ENCODE measurements around the gene RUNX1.
A peak's percentile ranks its signal among the peaks of the same experiment; 100 is the strongest.

Gene RUNX1

GRCh38 chr21:35035581-35035980 lies 13.5 kb downstream of the RUNX1 start:
- no peak for DNase-seq

GRCh38 chr21:35035116-35035515 lies 14.0 kb downstream of the RUNX1 start:
- DNase-seq: no peak

- DNase-seq: no peak
These were observed 14.7 kb downstream of the RUNX1 start for GRCh38 chr21:35034203-35034926.

GRCh38 chr21:35032474-35033263 lies 16.4 kb downstream of the RUNX1 start:
- DNase-seq: no peak

DNA sequence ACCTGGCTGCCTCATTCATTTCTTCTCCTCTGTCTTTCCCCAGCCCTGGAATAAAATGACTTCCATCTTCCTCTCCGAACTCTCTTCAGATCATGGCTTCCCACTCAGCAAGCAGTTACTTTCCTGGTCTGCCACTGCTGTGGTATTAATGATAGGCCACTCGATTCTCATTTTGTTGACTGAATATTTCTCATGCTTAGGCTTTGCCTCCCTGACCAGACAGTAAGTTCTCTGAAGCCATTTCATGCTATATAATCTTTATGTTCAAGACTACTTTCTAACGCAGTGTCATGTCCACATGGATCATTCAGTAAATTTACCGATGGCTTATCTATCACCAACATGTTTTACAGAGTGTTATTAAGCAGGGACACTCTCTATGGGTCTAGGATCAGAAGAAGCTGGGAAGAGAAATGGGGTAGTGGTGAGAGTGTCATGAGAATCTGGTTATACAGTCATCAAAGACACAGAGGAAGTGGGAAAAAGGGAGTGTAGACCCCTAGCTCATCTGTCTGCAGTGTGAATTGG lies 20.6 kb downstream of the RUNX1 start:
- no peak for DNase-seq

DNA sequence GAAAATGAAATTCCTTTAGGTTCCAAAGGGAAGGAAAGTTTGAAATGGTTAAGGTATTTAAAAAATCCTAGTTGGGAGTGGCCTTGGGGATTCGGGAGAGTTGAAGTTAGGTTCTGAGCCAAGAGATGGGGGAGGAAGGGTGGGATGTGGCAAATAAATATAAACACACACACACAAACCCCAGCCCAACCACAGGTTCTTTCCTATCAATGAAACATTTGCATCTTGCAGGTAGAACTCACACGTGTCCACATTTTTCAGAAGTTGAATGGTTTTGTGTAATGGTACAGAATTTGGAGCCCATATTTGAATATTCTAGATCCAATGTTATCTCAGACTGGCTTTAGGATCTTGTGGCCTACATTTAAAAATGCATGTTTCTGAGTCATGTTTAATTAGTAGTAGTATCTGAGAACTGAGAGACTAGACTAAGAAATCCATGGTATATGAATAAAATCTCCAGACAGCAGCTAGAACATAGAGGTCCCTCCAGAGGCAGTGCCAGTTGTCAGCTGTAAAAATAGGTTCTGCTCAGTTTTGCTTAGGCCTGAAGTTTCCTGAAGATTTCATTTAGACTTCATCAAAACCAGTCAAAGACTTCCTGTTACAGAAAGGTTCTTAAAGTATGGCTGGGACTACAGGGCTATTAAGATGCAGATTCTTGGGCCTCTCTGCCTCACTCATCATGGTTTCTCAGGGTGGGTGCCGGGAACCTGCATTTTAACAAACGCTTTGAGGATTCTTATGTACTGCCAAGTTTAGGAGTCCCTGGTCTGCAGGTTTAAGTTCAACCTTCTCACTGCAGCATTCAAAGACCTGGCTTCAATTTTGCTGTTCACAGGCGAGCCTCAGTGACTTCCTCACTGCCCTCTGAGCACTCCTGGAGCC lies 21.3 kb downstream of the RUNX1 start:
- no peak for DNase-seq

GRCh38 chr21:35026617-35027562 lies 22.2 kb downstream of the RUNX1 start:
- peak; percentile 87 for DNase-seq

DNA sequence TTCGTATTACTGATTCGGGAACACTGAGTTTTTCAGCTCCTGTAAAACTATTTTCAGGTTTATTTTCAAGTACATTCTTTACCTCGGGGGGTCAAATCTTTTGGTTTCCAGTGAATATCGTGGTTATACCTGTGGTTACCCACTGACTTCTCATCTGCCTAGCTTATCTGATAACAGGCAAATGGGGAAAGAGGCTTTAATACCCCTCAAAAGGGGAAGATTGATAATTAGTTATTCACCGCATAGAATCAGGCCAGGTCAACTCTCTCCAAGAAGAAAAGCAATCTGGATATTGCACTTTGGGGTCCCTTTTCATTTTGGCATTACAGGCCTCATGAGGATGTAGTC lies 23.0 kb downstream of the RUNX1 start:
- DNase-seq: no peak

GRCh38 chr21:35025206-35026152 lies 23.6 kb downstream of the RUNX1 start:
- no peak for DNase-seq

DNA sequence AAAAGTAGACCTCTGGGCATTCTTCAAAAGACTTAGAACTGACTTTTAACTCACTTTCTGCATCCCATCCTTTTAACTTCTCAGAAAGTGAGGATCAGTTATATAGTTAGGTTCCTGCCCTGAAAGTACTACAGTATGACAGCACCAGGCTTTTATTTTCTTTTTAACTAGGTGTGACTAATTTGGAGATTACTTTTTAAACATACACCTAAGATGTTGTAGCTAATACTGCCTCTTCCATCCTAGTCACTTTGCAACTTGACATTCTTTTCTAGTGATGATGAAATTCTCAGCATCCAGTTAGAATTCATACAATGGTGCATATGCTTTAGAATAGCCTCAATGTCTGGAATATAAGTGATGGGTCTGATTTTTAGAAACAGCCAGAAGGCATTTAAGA lies 24.6 kb downstream of the RUNX1 start:
- no peak for DNase-seq

DNA sequence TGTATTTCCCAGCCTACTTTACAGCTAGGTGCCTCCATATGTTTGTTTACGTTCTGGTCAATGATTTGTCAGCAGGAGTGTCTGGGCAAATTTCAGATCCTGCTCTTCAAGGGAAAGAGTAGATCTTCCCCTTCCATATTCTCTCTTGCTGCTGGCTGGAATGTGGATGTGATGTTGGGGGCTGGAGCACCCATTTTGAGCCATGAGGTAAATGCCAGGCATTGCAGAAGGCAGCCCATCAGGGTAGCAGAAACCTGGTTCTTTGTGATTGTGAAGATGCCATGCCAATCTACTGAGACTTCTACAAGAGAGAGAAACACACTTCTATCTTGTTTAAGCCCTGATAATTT lies 25.1 kb downstream of the RUNX1 start:
- no peak for DNase-seq

- DNase-seq: no peak
These were observed 25.6 kb downstream of the RUNX1 start for GRCh38 chr21:35023396-35024070.

DNA sequence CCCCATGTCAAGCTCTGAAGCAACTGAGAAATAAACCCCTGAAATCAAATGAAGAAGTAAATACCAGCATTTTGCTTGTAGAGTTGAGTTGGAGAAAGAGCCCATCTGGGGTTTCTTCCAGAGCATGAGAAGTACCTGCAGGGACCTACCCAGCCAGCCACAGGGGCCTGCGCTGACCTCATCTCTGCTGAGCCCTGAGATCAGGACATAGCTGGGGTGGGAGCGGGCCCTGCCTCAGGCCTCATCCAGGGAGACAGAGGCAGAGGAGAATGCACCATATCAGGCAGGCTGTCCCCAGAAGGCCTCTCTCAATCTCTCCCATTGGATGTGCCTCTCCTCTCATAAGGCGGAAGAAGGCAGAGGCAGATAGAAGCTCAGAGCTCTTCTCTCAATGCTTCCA lies 27.6 kb downstream of the RUNX1 start:
- no peak for DNase-seq

DNA sequence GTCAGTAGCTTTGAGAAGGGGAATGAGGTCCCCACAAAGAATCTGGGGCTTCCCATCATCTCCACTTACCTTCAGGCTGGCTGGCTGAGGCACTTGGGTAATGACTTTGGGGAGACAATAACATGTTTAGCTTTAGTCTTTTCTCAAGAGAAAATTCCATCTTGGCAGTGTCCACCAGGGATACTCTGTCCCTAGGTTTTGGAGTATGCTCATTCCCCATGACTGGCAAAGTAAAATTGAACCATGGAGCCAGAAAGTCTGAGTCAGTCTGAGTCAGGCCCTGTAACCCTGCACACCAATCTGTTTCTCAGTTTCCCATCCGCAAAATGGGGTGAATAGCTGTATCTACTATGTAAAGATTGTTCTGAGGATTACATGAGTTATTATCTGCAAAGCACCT lies 28.2 kb downstream of the RUNX1 start:
- DNase-seq: no peak

DNA sequence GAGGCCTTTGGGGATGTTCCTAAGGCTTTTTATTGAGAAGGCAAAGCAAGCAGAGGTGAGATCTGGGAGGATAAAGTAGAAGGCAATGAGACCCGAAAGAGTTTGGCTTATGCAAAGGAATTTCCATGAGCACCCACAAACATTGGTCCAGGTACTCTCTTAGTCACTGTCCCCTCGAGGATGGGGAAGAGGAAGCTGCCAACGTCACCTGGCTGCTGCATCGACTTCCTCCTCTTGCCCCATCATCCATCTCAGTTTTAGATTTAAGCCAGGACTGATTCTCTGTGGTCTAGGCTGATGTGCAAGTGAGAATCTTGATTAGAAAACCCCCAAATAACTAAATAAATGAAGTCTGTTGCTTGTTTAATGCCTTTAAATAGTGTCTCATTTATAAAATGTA lies 28.7 kb downstream of the RUNX1 start:
- DNase-seq: peak; percentile 55

- DNase-seq: no peak
These were observed 29.5 kb downstream of the RUNX1 start for GRCh38 chr21:35019631-35020032.

GRCh38 chr21:35017256-35017655 lies 31.8 kb downstream of the RUNX1 start:
- no peak for DNase-seq

DNA sequence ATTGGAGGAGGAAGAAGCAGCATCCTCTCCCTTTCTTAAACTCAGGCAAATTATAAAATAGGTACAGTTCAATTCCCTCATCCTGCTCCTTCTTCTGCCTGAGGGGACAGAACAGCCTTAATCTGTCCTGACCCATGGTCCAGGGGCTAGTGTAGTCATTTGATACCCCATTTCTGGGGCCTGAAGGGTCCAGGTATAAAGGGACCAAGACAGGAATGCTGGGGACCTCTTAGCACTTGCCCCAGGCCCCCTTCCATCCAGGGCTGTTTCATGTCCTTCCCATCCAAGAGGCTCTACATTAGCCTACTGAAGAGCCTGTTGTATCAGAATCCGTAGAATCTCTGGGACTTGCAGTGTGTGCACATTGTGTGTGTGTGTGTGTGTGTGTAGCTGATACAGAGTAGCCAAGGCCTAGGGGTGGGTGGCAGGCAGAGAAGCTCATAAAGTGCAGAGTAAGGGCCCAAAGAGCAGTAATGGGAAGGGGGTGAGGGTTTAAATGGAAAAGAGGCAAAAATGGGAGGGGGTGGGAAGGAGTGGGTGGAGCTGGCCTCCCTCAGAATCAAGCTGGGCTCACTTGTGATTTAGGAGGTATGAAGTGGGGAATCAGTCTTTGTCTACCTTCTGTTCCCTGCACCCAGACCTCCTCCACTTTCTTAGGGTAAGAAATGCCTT lies 32.4 kb downstream of the RUNX1 start:
- DNase-seq: no peak

DNA sequence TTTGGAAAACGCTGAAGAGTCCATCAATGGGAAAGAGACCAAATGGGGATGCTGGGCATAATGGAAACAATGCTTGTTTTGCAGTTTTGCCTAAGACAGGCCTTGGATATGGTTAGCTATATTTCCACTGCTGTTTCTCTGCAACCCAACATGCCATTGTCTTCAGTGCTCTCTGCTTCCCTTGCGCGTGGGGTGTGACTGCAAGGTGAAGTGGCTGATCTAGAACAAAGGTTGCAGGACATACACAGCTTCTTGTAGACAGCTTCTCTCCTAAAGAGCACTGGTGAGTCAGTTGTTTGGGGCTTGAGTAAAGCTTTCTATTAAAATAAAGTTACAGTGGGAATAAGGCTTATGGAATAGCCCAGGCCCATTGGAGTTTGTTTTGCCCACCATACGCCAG lies 33.0 kb downstream of the RUNX1 start:
- DNase-seq: no peak
